Effector CD8-positive, alpha-beta T cell (primary cell): ENCODE data around the gene ARHGEF37.

Experiments
- DNase-seq: peaks from one replicate; lab custom pipeline; 2025; lab: John Stamatoyannopoulos, UW

Gene ARHGEF37

DNA sequence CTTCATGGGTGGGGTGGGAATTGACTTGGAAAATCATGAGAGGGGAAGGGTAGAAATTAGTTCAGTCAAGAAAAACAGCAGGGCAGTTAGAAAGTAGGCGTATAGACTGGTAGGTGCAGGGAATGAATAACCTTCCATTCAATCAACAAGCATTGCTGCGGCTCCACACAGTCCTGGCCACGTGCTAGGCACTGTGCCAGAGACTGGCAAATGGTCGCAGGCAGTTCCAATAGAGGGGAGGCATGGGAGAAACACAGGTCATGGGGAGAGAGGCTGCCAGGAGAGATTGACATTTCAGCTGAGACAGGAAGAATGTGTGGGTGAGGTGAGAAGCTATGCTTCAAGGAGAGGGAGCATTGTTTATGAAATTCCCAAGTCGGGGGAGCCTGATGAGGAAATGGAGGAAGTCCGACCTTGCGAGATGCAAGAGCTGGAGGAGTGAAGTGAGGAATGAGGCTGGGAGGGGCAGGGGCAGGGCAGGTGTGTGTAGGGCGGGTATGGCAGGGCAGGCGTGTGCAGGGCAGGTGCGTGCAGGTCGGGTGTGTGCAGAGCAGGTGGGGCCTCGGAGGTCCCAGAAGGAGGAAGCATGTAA, 94.4 kb downstream of the ARHGEF37 start:
- DNase-seq = no peak

- DNase-seq = no peak
Measured at GRCh38 chr5:149677731-149678130, 96.4 kb downstream of the ARHGEF37 start.

GRCh38 chr5:149679876-149680809, 98.8 kb downstream of the ARHGEF37 start:
- DNase-seq = no peak

DNA sequence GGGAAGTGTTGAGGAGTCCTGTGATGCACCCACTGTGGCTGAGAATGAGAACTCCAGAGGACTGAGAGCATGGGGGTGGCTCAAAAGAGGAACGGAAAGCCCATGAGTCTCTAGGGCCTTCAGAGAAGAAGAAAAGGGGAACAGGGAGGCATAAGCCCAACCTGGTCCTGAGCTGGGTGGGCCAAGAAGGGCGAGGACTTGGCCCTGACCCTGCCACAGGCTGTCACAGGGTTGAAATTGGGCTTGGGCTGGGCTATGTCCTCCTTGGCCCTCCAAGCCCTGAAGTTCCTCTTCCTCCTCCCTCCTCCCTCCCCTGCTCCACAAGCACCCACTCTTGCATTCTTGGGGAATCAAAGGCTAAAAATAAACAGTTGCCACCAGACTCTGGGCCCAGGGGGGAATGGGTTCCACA, 99.5 kb downstream of the ARHGEF37 start:
- no peak for DNase-seq

DNA sequence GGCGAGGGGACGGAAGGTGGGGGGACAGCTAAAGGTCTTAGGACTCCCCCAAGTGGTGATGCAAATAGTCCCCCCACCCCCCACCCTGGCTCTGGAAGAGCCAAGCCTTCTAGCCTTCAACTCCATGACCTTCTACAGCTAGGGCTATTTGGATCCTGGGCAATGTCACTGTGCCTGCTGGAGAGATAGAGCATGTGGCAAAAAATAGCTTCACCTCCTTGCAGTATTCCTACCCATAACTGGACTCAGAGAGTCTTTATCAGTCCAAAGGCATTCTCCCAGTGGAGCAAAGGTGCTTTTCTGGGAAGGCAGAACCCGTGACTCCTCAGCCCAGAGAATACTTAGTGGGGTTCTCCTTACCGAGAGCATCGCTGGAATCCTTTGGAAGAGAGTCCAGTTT, 100.0 kb downstream of the ARHGEF37 start:
- DNase-seq = no peak

GRCh38 chr5:149681922-149682321, 100.6 kb downstream of the ARHGEF37 start:
- no peak for DNase-seq

DNA sequence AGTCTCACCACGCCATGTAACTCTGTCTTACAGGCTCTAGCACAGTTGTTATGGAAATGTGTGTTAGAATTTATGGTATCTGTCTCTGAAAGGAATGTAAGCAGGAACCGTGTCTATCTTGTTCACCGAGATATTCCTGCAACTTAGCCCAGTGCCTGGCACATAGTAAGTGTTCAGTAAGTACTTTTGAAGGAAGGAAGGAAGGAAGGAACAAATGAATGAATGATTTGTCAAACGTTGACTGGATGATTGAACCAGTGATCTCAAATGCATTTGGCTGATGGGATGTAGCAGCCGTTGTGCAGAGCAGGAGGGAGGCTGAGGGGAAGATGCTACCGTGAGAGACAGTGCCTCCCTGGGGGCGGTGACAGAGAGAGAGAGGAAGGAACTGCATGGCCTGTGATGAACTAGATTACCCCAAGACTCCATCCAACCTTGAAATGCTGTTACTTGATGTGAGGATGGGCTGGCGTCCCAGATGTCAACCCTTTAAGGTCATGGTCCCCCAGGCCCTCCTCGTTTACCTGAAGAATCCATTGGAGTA, 101.3 kb downstream of the ARHGEF37 start:
- no peak for DNase-seq

GRCh38 chr5:149683964-149684363, 102.7 kb downstream of the ARHGEF37 start:
- no peak for DNase-seq

DNA sequence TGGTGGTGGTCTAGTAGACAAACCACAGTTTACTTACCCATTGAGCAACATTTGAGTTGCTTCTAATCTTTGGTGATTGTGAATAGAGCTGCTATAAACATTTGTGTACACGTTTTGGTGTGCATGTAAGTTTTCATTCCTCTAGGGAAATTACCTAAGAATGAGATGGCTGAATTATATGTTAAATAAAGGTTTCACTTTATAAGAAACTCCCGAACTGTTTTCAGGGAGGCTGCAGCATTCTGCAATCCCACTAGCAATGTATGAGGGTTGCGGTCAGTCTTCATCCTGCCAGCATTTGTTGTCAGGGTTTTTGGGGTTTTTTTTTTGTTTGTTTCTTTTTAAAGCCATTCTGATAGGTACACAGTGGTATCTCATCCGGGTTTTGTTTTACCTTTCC, 103.1 kb downstream of the ARHGEF37 start:
- DNase-seq = no peak
